Suprapubic skin (tissue), 3 donors: ENCODE measurements around the gene B9D2.

Experiments
- CTCF ChIP-seq, 2 donors: fragments of 200-600 bp in 1 of 2; fragments of 450-650 bp in 1 of 2; sonication (generic) in 1 of 2; IDR thresholded peaks; one replicate each; pipeline ENCODE4 v1.5.1; 2016 to 2019; ENCODE audit warnings: antibody characterized with exemption in 2 of 2, mild to moderate bottlenecking in 1 of 2, moderate library complexity in 1 of 2
- EP300 ChIP-seq: sonication (generic); formaldehyde crosslinking; IDR thresholded peaks from one replicate; pipeline ENCODE4 v1.6.1; 2017; ENCODE audit warnings: antibody characterized with exemption
- POLR2A ChIP-seq, 2 donors: fragments of 450-650 bp; IDR thresholded peaks; one replicate each; pipeline ENCODE4 v1.6.1; 2017; ENCODE audit warnings: antibody characterized with exemption in 2 of 2, mild to moderate bottlenecking in 2 of 2, moderate library complexity in 2 of 2

- TF ChIP-seq CTCF (IDR thresholded peaks at IDR 0.05) (no peak), POLR2A (IDR thresholded peaks at IDR 0.05) (no peak), EP300 (no peak)
Observed at GRCh38 chr19:41384351-41384750, 20.4 kb upstream of the B9D2 start.
